HG03095 (cell line): Measurements from ENCODE around the gene IL1B.
"Not testable (repeated sequence)": the region's sequence is repeated elsewhere in the genome, so short reads cannot be mapped to it uniquely, and the experiment has no call there.

Experiments used
- ATAC-seq: cut with Tn5 transposase; IDR thresholded peaks from one replicate; pipeline ENCODE4 v1.9.1; 2021; ENCODE audit warnings: moderate library complexity; ENCODE audit not compliant: unreplicated experiment

IL1B gene

DNA sequence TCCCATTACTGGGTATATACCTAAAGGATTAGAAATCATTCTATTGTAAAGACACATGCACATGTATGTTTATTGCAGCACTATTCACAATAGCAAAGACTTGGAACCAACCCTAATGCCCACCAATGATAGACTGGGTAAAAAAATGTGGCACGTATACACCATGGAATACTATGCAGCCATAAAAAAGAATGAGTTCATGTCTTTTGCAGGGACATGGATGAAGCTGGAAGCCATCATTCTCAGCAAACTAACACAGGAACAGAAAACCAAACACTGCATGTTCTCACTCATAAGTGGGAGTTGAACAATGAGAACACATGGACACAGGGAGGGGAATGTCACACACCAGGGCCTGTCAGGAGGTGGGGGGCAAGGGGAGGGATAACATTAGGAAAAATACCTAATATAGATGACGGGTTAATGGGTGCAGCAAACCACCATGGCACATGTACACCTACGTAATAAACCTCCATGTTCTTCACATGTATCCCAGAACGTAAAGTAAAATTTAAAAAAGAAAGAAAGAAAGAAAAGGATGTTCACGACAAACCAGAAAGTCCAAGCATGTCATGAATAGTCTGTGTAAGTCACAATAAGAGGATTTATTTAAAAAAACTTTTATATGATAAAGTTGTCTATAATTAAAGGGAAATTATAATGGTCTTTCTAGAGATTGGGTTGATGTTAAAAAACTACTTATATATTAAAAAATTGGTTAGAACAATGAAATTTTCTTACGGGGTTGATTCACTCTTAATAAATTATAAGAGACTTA is 23.0 kb upstream of the IL1B start:
- ATAC-seq: not testable (repeated sequence)

- no peak for ATAC-seq
These were observed 14.0 kb upstream of the IL1B start for GRCh38 chr2:112850588-112850987.

- no peak for ATAC-seq
These were observed 13.4 kb upstream of the IL1B start for GRCh38 chr2:112849956-112850355.

DNA sequence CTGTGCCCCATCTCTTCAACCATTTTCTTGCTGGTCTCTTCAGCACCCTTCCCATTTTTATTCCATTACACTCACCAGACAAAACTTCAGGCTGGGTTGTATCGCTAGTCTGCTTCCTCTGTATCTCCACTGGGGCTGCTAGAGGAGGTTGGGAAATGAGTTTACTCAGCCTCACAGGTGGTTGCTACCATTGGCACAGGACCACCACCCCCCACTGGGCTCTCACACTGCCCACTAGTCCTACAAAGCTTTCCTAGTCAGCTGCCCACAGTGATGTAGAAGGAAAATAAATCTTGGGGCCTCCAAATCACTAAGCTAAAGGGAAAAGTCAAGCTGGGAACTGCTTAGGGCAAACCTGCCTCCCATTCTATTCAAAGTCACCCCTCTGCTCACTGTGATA is 12.3 kb upstream of the IL1B start:
- no peak for ATAC-seq

DNA sequence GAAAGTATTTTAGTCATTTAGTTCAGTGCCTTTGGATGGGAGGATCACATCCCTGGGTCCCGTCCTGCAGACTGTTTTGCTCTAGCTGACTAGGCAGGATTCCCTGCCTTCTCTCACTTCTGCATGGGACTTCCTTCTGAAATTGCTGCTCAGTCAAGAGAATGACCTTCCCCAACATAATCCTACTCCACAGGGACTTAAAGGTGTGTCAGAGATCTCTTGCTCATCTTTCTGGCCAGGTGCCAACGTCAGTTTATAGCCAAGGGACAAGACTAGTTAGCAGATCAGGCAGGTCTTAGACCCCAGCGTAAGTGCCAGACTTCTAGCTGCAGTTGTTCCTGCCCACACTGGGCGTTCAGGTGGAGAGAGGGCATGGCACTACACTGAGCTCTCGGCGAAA is 9.5 kb upstream of the IL1B start:
- no peak for ATAC-seq

- no peak for ATAC-seq
These were observed 7.3 kb upstream of the IL1B start for GRCh38 chr2:112843836-112844235.

GRCh38 chr2:112843288-112843687 is 6.7 kb upstream of the IL1B start:
- no peak for ATAC-seq

DNA sequence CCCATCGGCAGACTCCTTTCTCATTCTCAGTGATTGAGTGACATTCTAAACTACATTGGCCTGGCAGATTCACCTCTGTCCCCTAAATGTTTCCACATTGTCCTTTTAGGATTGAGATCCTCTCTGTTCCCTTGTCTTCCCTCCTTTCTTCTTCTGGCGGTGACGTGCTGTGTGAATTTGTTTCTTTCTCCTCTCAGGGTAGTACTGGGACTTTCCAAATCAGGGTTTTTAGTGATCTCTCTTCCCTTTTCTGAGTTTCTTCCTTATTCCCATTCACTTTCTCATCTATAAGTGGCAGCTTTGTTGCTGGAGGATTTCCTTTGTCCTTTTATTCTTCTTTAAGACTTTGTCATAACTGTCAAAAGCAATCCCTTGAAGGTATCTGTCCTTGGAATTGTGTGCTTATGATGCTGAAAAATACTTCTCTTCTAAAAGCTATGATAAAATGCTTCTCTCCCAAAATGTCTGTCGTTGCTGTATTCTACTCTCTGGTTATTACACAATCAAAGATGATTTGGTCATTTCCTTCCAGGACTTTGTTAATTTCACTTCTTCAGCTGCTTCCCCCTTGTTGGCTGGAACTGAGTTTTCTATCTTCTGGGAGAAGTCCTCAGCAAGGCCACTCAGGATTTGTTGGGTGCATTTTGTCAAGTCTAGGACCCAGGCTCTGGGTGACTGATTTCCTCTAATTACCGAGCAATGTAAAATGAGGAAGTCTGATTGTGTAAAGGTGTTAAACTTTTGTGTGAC is 4.9 kb upstream of the IL1B start:
- ATAC-seq: no peak

DNA sequence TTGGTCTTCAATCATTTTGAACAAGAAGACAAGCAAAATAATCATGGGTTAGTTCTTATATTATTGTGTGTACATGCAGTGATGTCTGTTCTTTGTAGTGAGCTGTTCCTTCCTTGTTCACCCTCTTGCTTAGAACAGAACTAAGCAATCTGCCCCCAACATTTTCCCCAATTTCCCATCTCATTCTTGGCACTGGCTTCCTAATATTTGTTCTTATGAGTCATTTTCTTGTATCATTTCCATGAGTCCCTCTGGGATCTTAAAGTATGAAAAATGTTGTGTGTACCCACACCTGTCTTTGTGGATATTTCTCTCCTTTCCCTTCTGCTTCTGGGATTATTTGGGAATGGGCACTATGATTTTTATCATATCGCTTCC is 3.5 kb upstream of the IL1B start:
- ATAC-seq: no peak

DNA sequence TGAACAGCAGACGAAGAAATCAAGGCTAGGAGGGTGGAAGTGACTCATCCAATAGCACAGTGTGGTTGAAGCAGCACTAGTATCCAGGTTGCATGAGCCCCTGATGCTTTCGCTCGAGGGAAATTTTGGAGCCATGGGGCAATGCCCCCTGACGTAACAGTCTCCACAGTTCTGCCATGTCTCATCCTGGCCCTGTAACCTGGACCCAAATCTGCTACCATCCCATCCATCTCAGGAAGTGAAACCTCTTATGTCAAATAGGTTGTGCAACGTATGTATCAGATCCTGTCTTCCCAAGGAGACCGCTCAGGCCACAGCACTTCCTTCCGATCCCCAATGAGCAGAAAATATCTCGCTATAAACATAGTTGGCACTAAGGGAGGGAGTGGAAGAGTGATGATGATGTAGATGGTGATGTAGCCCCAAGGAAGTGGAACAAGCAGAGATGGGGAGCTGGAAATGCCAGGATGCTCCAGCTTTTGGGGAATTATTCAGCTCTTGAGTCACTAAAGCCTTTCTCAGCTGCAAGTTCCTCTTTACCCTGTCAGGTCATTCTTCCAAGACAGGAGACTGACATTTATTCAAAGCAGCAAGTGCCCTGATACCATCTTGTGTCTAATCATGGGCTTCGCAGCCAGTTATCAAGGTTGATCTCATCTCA is 3.0 kb upstream of the IL1B start:
- ATAC-seq: no peak

DNA sequence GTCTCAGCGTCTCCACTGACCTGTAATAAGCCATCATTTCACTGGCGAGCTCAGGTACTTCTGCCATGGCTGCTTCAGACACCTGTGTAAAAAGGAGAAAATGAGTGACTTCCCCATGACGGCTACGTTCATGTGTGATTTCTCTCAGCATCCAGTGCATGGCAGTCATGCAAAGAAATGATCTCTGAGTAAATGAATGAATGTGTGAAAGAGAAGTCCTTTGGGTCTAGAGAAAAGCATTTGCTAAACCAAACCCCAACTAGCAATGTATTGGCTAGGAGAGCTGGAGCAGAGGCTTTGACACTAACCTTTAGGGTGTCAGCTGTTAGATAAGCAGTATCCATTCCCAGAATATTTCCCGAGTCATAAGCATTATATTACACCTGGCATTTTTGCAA is 417 bp downstream of the IL1B start:
- no peak for ATAC-seq

- ATAC-seq: no peak
These were observed 930 bp downstream of the IL1B start for GRCh38 chr2:112835536-112836162.

DNA sequence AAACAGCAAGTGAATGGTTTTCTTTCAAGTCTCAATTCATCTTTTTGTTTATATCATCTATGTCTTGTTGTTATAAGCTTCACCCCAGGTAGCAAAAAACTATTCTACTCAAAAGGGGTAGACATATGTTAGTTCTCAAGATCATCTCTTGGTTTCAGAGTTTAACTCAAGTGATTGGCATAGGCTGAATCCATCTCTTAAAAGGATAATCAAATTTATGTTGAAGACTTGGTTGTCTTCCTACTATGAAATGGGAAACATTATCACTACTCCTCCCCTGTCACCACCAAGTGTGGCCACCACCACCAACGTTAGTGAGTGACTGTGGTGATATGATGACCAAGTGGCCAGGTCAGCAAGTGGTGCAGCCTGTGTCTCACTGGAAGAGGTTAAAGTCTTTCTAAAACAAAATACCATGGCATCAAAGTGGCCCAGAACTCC is 1.5 kb downstream of the IL1B start:
- no peak for ATAC-seq

GRCh38 chr2:112834396-112835037 is 2.1 kb downstream of the IL1B start:
- no peak for ATAC-seq

DNA sequence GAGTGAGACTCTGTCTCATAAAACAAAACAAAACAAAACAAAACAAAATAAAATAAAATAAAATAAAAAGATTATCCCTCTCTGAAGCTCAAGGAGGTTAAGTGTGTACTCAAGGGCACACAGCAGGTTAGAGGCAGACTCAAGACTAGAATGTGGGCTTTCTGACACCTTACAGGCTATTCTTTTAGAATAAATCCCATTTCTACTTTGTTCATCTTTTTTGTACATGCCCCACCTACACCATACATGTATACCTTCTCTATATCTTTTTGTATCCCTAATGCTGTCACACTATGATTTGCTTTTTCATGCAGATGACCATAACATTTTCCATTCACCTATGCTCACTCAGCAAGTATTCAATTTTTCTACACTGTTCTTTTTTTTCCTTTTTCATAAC is 2.6 kb downstream of the IL1B start:
- ATAC-seq: no peak

GRCh38 chr2:112833639-112833931 is 3.0 kb downstream of the IL1B start:
- ATAC-seq: not testable (repeated sequence)

DNA sequence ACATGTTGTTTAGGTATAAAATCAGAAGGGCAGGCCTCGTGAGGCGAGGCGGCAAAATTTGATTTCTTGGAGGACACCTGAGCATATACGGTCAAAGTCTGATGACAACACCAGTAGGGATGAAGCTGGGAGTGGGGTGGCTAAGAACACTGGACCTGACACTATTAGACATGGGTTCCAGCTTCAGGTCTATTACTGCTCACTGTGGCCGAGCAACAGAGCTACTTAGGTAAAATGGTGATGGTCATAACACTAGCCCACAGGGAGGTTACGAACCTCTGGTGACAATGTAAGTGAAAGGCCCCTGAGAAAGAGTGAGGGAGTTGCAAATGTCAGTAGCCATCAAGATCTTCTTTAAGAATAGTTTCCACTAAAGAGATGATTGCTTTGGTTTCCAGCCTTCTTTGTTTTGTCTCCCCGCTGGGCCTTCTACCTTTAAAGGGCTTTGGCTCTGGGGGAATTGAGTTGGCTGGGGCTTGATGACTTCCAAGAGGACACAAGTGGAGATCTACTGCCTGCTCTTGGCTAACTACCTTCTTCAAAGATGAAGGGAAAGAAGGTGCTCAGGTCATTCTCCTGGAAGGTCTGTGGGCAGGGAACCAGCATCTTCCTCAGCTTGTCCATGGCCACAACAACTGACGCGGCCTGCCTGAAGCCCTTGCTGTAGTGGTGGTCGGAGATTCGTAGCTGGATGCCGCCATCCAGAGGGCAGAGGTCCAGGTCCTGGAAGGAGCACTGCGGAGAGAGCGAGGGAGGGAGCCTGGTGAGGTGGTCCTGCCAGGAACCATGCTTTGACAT is 3.5 kb downstream of the IL1B start:
- ATAC-seq: no peak

- no peak for ATAC-seq
These were observed 4.4 kb downstream of the IL1B start for GRCh38 chr2:112831946-112832840.

GRCh38 chr2:112831513-112831845 is 5.1 kb downstream of the IL1B start:
- no peak for ATAC-seq
